Measurements from ENCODE around the gene SS18.

SS18 gene

GRCh38 chr18:26071020-26071419 is 19.4 kb downstream of the SS18 start:
- DNase-seq: no peak

GRCh38 chr18:26059357-26059756 is 31.1 kb downstream of the SS18 start:
- no peak for DNase-seq

- no peak for DNase-seq
Measured at GRCh38 chr18:26057344-26057773, 33.1 kb downstream of the SS18 start.

GRCh38 chr18:26056291-26056690 is 34.1 kb downstream of the SS18 start:
- no peak for DNase-seq

GRCh38 chr18:26052505-26052904 is 37.9 kb downstream of the SS18 start:
- no peak for DNase-seq

- DNase-seq: no peak
Measured at GRCh38 chr18:26051843-26052242, 38.6 kb downstream of the SS18 start.

- DNase-seq: no peak
Measured at GRCh38 chr18:26046419-26047077, 43.9 kb downstream of the SS18 start.

- no peak for DNase-seq
Measured at GRCh38 chr18:26044807-26045206, 45.6 kb downstream of the SS18 start.

GRCh38 chr18:26040051-26040656 is 50.3 kb downstream of the SS18 start:
- DNase-seq: no peak

GRCh38 chr18:26039203-26039602 is 51.2 kb downstream of the SS18 start:
- no peak for DNase-seq

GRCh38 chr18:26036635-26037034 is 53.8 kb downstream of the SS18 start:
- DNase-seq: no peak

- DNase-seq: no peak
Measured at GRCh38 chr18:26034850-26035497, 55.4 kb downstream of the SS18 start.

- DNase-seq: no peak
Measured at GRCh38 chr18:26022585-26022984, 67.8 kb downstream of the SS18 start.

GRCh38 chr18:26021061-26021754 is 69.2 kb downstream of the SS18 start:
- DNase-seq: no peak

GRCh38 chr18:26017929-26018328 is 72.5 kb downstream of the SS18 start:
- no peak for DNase-seq

GRCh38 chr18:26014462-26014861 is 76.0 kb downstream of the SS18 start:
- DNase-seq: no peak

GRCh38 chr18:26008619-26009018 is 81.8 kb downstream of the SS18 start:
- no peak for DNase-seq

GRCh38 chr18:26008096-26008495 is 82.3 kb downstream of the SS18 start:
- DNase-seq: no peak

GRCh38 chr18:26005950-26006349 is 84.5 kb downstream of the SS18 start:
- DNase-seq: no peak

GRCh38 chr18:26004832-26005231 is 85.6 kb downstream of the SS18 start:
- DNase-seq: no peak

GRCh38 chr18:26003817-26004216 is 86.6 kb downstream of the SS18 start:
- DNase-seq: no peak

- peak; percentile 1 for DNase-seq
Measured at GRCh38 chr18:26003356-26003755, 87.1 kb downstream of the SS18 start.

GRCh38 chr18:26002375-26002910 is 88.0 kb downstream of the SS18 start:
- no peak for DNase-seq

- no peak for DNase-seq
Measured at GRCh38 chr18:25998461-25998860, 92.0 kb downstream of the SS18 start.
